ENCODE results near the gene TRIM39. TPM values are rescaled to one million over a fixed set of nuclear protein-coding genes. Genes with fewer than 3 reads are reported as not detected.

TRIM39 gene
- total and polyA plus RNA-seq, 9 of the 15 experiments (the other 6 are each of a cell fraction or from before 2014, with no cell fraction given): 5.6 to 17.7 (median 12.8) TPM

DNA sequence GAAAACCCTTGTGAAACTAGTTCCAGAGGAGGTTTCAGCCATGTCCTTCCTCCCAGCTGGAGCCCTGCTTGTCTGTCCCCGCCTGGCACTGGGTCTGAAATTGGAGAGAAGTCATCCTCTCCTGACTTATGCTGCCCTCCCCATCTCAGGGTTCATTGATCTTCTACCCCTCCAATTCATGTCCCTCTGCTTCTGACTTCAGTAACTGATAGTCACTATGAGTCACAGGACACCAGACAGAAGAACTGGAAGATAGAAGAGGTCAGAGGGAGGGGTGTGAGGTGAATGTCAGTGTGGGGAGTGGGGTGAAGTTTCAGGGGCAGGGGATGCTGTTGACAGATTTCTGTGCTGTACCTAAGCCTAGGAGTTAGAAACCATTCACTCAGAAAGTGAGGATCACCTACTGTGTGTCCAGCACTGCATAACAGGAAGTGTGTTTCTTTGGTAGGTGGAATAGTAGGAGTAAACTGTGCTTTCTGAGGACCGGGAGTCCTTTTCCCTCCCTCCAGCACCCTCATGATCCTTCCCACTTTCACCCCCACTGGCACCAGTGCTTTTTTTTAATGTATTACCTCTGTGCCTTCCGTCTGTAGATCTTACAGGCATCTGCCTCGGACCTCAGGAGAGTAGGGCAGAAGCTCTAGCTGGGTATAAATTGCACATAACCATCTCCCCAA lies 17.6 kb downstream of the TRIM39 start (continued):
- TF ChIP-seq, protein P1, sequence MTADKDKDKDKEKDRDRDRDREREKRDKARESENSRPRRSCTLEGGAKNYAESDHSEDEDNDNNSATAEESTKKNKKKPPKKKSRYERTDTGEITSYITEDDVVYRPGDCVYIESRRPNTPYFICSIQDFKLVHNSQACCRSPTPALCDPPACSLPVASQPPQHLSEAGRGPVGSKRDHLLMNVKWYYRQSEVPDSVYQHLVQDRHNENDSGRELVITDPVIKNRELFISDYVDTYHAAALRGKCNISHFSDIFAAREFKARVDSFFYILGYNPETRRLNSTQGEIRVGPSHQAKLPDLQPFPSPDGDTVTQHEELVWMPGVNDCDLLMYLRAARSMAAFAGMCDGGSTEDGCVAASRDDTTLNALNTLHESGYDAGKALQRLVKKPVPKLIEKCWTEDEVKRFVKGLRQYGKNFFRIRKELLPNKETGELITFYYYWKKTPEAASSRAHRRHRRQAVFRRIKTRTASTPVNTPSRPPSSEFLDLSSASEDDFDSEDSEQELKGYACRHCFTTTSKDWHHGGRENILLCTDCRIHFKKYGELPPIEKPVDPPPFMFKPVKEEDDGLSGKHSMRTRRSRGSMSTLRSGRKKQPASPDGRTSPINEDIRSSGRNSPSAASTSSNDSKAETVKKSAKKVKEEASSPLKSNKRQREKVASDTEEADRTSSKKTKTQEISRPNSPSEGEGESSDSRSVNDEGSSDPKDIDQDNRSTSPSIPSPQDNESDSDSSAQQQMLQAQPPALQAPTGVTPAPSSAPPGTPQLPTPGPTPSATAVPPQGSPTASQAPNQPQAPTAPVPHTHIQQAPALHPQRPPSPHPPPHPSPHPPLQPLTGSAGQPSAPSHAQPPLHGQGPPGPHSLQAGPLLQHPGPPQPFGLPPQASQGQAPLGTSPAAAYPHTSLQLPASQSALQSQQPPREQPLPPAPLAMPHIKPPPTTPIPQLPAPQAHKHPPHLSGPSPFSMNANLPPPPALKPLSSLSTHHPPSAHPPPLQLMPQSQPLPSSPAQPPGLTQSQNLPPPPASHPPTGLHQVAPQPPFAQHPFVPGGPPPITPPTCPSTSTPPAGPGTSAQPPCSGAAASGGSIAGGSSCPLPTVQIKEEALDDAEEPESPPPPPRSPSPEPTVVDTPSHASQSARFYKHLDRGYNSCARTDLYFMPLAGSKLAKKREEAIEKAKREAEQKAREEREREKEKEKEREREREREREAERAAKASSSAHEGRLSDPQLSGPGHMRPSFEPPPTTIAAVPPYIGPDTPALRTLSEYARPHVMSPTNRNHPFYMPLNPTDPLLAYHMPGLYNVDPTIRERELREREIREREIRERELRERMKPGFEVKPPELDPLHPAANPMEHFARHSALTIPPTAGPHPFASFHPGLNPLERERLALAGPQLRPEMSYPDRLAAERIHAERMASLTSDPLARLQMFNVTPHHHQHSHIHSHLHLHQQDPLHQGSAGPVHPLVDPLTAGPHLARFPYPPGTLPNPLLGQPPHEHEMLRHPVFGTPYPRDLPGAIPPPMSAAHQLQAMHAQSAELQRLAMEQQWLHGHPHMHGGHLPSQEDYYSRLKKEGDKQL (CRISPR knock-in tag; IDR thresholded peaks at IDR 0.05; ENCODE audit: borderline replicate concordance): no peak
- TF ChIP-seq ZSCAN29 (IDR thresholded peaks at IDR 0.05) (no peak), ZNF584 (CRISPR knock-in tag; IDR thresholded peaks at IDR 0.05; ENCODE audit: low read depth) (0 out of 2 replicates have a peak, but pooled peaks have one; percentile 39), SPI1 (IDR thresholded peaks at IDR 0.05; ENCODE audit: borderline replicate concordance, low read depth, low read length) (peak; percentile 69; the same call in 1 of the 2 replicates), RCOR1 (IDR thresholded peaks at IDR 0.05; ENCODE audit: borderline replicate concordance in 1 of 2, low read depth in 2 of 2, low read length in 2 of 2) (peak in 1 of 2 experiments; percentile 83; a peak in 2 of 4 replicates), ZFP1 (CRISPR knock-in tag; IDR thresholded peaks at IDR 0.05) (peak; percentile 97), NCOA1 (IDR thresholded peaks at IDR 0.05; ENCODE audit: low read depth) (no peak), ZBTB7A (IDR thresholded peaks at IDR 0.05; ENCODE audit: borderline replicate concordance, control insufficient read depth, low read depth, low read length) (peak; percentile 91; the same call in 1 of the 2 replicates), MBD2 (IDR thresholded peaks at IDR 0.05; ENCODE audit: borderline replicate concordance, low read depth) (peak; percentile 39; the same call in 1 of the 2 replicates), POLR2G (IDR thresholded peaks at IDR 0.05; ENCODE audit: low read depth, low read length) (no peak), RBM34 (IDR thresholded peaks at IDR 0.05; ENCODE audit: borderline replicate concordance, insufficient read depth, low read length) (no peak), ASH1L (IDR thresholded peaks at IDR 0.05; ENCODE audit: borderline replicate concordance, low read depth, partially characterized antibody) (peak; percentile 26), NFYB (IDR thresholded peaks at IDR 0.05; ENCODE audit: extremely low read depth, insufficient read length) (no peak)
- TF ChIP-seq, protein P2, sequence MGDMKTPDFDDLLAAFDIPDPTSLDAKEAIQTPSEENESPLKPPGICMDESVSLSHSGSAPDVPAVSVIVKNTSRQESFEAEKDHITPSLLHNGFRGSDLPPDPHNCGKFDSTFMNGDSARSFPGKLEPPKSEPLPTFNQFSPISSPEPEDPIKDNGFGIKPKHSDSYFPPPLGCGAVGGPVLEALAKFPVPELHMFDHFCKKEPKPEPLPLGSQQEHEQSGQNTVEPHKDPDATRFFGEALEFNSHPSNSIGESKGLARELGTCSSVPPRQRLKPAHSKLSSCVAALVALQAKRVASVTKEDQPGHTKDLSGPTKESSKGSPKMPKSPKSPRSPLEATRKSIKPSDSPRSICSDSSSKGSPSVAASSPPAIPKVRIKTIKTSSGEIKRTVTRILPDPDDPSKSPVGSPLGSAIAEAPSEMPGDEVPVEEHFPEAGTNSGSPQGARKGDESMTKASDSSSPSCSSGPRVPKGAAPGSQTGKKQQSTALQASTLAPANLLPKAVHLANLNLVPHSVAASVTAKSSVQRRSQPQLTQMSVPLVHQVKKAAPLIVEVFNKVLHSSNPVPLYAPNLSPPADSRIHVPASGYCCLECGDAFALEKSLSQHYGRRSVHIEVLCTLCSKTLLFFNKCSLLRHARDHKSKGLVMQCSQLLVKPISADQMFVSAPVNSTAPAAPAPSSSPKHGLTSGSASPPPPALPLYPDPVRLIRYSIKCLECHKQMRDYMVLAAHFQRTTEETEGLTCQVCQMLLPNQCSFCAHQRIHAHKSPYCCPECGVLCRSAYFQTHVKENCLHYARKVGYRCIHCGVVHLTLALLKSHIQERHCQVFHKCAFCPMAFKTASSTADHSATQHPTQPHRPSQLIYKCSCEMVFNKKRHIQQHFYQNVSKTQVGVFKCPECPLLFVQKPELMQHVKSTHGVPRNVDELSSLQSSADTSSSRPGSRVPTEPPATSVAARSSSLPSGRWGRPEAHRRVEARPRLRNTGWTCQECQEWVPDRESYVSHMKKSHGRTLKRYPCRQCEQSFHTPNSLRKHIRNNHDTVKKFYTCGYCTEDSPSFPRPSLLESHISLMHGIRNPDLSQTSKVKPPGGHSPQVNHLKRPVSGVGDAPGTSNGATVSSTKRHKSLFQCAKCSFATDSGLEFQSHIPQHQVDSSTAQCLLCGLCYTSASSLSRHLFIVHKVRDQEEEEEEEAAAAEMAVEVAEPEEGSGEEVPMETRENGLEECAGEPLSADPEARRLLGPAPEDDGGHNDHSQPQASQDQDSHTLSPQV (IDR thresholded peaks at IDR 0.05): peak; percentile 41; the same call in 1 of the 2 replicates
- TF ChIP-seq, protein P3, sequence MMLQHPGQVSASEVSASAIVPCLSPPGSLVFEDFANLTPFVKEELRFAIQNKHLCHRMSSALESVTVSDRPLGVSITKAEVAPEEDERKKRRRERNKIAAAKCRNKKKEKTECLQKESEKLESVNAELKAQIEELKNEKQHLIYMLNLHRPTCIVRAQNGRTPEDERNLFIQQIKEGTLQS (IDR thresholded peaks at IDR 0.05): peak; percentile 78
- TF ChIP-seq, protein P3 (CRISPR knock-in tag; conservative IDR thresholded peaks at IDR 0.05): peak; percentile 51; the same call in 1 of the 2 replicates
